HCT116 (cell line): ENCODE results near the gene GALNT16.

ENCODE experiments used
- CEBPB ChIP-seq: IDR thresholded peaks from 2 replicates; pipeline ENCODE4 v1.6.1; 2012; ENCODE audit warnings: low read depth
- EZH2phosphoT487 ChIP-seq: fragments of 200-600 bp; IDR thresholded peaks from 2 replicates; pipeline ENCODE4 v1.6.1; 2018; ENCODE audit warnings: antibody characterized with exemption, borderline replicate concordance
- FOSL1 ChIP-seq: IDR thresholded peaks from 2 replicates; pipeline ENCODE4 v1.6.1; 2012; ENCODE audit warnings: low read depth
- POLR2A ChIP-seq: IDR thresholded peaks from 2 replicates; pipeline ENCODE4 v1.7.0; 2011; ENCODE audit warnings: borderline replicate concordance; ENCODE audit not compliant: insufficient read depth, insufficient read length; ENCODE audit errors: extremely low read depth
- RAD21 ChIP-seq: IDR thresholded peaks from 2 replicates; pipeline ENCODE4 v1.6.1; 2012; ENCODE audit warnings: low read depth, mild to moderate bottlenecking
- SIN3A ChIP-seq: IDR thresholded peaks from 2 replicates; pipeline ENCODE4 v1.6.1; 2012; ENCODE audit warnings: low read depth
- YY1 ChIP-seq: IDR thresholded peaks from 2 replicates; pipeline ENCODE4 v1.6.1; 2011; ENCODE audit warnings: low read length, low read depth, moderate library complexity, mild to moderate bottlenecking; ENCODE audit not compliant: insufficient replicate concordance; ENCODE audit errors: extremely low read depth
- TF ChIP-seq, protein P1 (sequence below), 3 experiments: fragments of 200-600 bp in 1 of 3; sonication (generic) in 1 of 3; IDR thresholded peaks in 2 of 3; conservative IDR thresholded peaks in 1 of 3; 2 replicates each; pipeline ENCODE4 v1.5.1; 2012 to 2017; ENCODE audit warnings: low read depth in 2 of 3, low read length in 2 of 3, antibody characterized with exemption in 1 of 3, borderline replicate concordance in 1 of 3, control low read depth in 1 of 3, mild to moderate bottlenecking in 1 of 3, mixed read lengths in 1 of 3, mixed run types in 1 of 3, moderate library complexity in 1 of 3; ENCODE audit not compliant: insufficient read depth in 1 of 3

DNA sequence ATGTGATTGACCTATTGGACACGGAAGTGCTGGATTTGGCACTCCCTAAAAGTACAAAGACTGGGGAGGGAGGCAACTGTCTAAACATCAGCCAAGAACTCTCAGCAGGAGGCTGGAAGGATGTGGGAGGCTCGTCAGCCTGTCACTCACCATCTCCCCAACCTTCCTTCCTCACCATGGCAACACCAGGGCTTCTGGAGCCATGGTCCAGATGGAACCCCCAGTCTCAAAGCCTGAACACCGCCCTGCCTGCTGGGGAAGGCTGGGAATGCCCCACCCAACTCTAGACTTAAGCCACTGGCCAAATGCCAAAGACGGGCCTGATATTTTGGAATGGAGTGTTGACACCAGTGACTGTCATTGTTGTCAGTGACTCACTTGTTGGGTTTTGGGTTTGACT is 55.3 kb downstream of the GALNT16 start:
- TF ChIP-seq YY1 (no peak), SIN3A (no peak), FOSL1 (no peak), CEBPB (no peak), POLR2A (no peak), EZH2phosphoT487 (no peak), RAD21 (no peak)
- TF ChIP-seq, protein P1, sequence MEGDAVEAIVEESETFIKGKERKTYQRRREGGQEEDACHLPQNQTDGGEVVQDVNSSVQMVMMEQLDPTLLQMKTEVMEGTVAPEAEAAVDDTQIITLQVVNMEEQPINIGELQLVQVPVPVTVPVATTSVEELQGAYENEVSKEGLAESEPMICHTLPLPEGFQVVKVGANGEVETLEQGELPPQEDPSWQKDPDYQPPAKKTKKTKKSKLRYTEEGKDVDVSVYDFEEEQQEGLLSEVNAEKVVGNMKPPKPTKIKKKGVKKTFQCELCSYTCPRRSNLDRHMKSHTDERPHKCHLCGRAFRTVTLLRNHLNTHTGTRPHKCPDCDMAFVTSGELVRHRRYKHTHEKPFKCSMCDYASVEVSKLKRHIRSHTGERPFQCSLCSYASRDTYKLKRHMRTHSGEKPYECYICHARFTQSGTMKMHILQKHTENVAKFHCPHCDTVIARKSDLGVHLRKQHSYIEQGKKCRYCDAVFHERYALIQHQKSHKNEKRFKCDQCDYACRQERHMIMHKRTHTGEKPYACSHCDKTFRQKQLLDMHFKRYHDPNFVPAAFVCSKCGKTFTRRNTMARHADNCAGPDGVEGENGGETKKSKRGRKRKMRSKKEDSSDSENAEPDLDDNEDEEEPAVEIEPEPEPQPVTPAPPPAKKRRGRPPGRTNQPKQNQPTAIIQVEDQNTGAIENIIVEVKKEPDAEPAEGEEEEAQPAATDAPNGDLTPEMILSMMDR (IDR thresholded peaks at IDR 0.05 in 2 of 3, conservative IDR thresholded peaks at IDR 0.05 in 1 of 3; ENCODE audit: borderline replicate concordance in 1 of 3, insufficient read depth in 1 of 3, low read depth in 2 of 3, low read length in 2 of 3) = no peak
